ENCODE measurements around the gene CREB5. TPM values are rescaled to one million over a fixed set of nuclear protein-coding genes. Genes with fewer than 3 reads are reported as not detected.

CREB5 gene
- total and polyA plus RNA-seq, 2 donors (not counting 3 experiments of a cell fraction or from before 2014, with no cell fraction given), result 19.6 to 28.4 TPM

GRCh38 chr7:28739128-28739527 lies 326.8 kb downstream of the CREB5 start:
- no peaks in the 10 kb centered on the region for H3K9me1 ChIP-seq (replicated peaks; ENCODE audit: control insufficient read depth, extremely low read depth, insufficient read depth, low read length)
- DNase-seq (ENCODE audit: low read depth, low spot score) (no peak), FAIRE-seq (no peak)
- no peak overlapping the region for H3K4me2 ChIP-seq (ENCODE audit: insufficient read depth, low read length)
- no peaks in the 10 kb centered on the region for H4K20me1 ChIP-seq (replicated peaks; ENCODE audit: control insufficient read depth, extremely low read depth, insufficient read depth, low read length)
- no peaks in the 10 kb centered on the region for H3K27me3 ChIP-seq (ENCODE audit: control insufficient read depth in 2 of 2, insufficient read depth in 2 of 2, low read length in 2 of 2)
- CTCF ChIA-PET, result interaction anchor here (1.3 to 1.6 kb wide), 2 partner anchors 9 to 14 kb away, joined by 3 to 4 read pairs; no protein-coding TSS in a partner anchor
- no peak overlapping the region for H3K9ac ChIP-seq (replicated peaks; ENCODE audit: extremely low read depth, insufficient read depth, low read length)
- dilution Hi-C loops (cut with MboI; ENCODE audit: extremely low pct_ligation_motif_present, low sequenced_read_pairs), result no loop called here
- H3K27ac ChIP-seq (ENCODE audit: insufficient read depth, low read depth, low read length), result no peak overlapping the region
- BruUV-seq (replicated peaks), result no TSS peak
- intact Hi-C loops (cut with micrococcal nuclease), result no loop called here
- H3K4me1 ChIP-seq (ENCODE audit: control insufficient read depth, extremely low read depth, insufficient read depth, low read length), result no peaks in the 10 kb centered on the region
- H2AFZ ChIP-seq (ENCODE audit: low read depth, low read length), result no peak overlapping the region
- no peaks in the 10 kb centered on the region for H3K36me3 ChIP-seq (ENCODE audit: control insufficient read depth in 2 of 2, extremely low read depth in 1 of 2, insufficient read depth in 2 of 2, low read length in 2 of 2)
- no peaks in the 10 kb centered on the region for H3K79me2 ChIP-seq (ENCODE audit: control insufficient read depth, insufficient read depth, low read length)
- TF ChIP-seq MAX (IDR thresholded peaks at IDR 0.05; ENCODE audit: insufficient read depth, insufficient read length), result no peak
- no peak for TF ChIP-seq JUN (IDR thresholded peaks at IDR 0.05; ENCODE audit: borderline replicate concordance, insufficient read depth, insufficient read length, low read depth)
- TF ChIP-seq POLR2AphosphoS5 (IDR thresholded peaks at IDR 0.05; ENCODE audit: insufficient read depth, low read depth, low read length), result no peak
- no peak for TF ChIP-seq GATA2 (IDR thresholded peaks at IDR 0.05; ENCODE audit: insufficient read depth, insufficient read length, low read depth, low read length)
- no peak for TF ChIP-seq CTCF (IDR thresholded peaks at IDR 0.05; ENCODE audit: extremely low read depth in 1 of 2, insufficient read depth in 1 of 2, low read depth in 1 of 2, low read length in 2 of 2)
- TF ChIP-seq EZH2 (IDR thresholded peaks at IDR 0.05; ENCODE audit: borderline replicate concordance, low read depth, low read length, severe bottlenecking), result no peak
- no peak for TF ChIP-seq FOS (IDR thresholded peaks at IDR 0.05; ENCODE audit: borderline replicate concordance, insufficient read depth, low read length)
- TF ChIP-seq POLR2A (IDR thresholded peaks at IDR 0.05; ENCODE audit: low read depth, low read length), result no peak
- TF ChIP-seq MYC (IDR thresholded peaks at IDR 0.05; ENCODE audit: low read depth, low read length), result no peak
- POLR2A ChIA-PET, result no interaction called here
- no peaks in the 10 kb centered on the region for H3K9me3 ChIP-seq (replicated peaks; ENCODE audit: control insufficient read depth, insufficient read depth, low read length)
- H3K4me3 ChIP-seq (replicated peaks in 1 of 3; ENCODE audit: insufficient read depth in 1 of 3, low read depth in 1 of 3, low read length in 3 of 3), result no peak overlapping the region

All from endothelial cell of umbilical vein (primary cell).